ENCODE measurements around the gene LRIT1.

The LRIT1 gene

GRCh38 chr10:84185526-84186175 is 55.7 kb downstream of the LRIT1 start:
- DNase-seq, result no peak

DNA sequence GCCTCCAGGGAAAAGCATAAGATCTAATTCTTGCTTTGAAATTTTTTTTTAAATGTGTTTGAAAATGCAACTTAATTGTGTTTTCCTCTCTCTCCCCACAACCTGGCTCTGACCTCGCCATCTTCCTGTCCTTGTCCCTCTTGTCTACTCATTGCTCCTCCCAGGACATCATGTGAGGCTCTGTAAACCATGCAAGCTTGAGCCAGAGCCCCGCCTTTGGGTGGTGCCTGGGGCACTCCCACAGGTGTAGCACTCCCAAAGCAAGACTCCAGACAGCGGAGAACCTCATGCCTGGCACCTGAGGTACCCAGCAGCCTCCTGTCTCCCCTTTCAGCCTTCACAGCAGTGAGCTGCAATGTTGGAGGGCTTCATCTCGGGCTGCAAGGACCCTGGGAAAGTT is 56.8 kb downstream of the LRIT1 start:
- DNase-seq, result no peak

- no peak for DNase-seq
Observed at GRCh38 chr10:84181631-84182030, 59.7 kb downstream of the LRIT1 start.
